Measurements from ENCODE around the gene YKT6.

DNA sequence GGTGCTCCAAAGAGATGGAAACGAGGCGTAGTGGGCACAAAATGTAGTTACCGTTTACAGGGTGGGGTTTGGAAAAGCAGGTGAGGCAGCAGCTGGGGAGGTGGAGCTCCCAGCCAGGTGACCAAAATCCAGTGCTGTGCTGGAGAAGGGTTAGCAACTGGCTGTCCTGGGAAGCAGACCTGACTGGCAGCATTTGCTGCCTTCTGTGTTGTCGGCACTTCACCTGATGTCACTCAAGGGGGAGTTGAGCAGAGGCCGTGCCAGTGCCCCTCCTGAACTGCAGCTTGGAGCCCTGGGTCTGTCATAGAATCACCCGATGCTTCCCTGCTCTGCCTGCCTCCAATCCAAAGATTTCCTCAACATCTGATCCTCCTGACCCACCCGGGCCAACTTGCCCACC, 24.3 kb upstream of the YKT6 start:
- TF ChIP-seq, protein P1, sequence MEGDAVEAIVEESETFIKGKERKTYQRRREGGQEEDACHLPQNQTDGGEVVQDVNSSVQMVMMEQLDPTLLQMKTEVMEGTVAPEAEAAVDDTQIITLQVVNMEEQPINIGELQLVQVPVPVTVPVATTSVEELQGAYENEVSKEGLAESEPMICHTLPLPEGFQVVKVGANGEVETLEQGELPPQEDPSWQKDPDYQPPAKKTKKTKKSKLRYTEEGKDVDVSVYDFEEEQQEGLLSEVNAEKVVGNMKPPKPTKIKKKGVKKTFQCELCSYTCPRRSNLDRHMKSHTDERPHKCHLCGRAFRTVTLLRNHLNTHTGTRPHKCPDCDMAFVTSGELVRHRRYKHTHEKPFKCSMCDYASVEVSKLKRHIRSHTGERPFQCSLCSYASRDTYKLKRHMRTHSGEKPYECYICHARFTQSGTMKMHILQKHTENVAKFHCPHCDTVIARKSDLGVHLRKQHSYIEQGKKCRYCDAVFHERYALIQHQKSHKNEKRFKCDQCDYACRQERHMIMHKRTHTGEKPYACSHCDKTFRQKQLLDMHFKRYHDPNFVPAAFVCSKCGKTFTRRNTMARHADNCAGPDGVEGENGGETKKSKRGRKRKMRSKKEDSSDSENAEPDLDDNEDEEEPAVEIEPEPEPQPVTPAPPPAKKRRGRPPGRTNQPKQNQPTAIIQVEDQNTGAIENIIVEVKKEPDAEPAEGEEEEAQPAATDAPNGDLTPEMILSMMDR (IDR thresholded peaks at IDR 0.05; ENCODE audit: low read depth, low read length) = no peak
- TF ChIP-seq EZH2phosphoT487 (IDR thresholded peaks at IDR 0.05; ENCODE audit: low read depth) = no peak
